DOHH2 (cell line): Measurements from ENCODE around the gene DNAH11.

Experiments
- H3F3A ChIP-seq: fragments of 200-600 bp; sonication (generic), shearing (Covaris generic); 2 replicates; pipeline ENCODE4 v1.6.0; 2016; ENCODE audit warnings: antibody characterized with exemption, mild to moderate bottlenecking; ENCODE audit not compliant: control insufficient read depth, insufficient read depth
- H3K27ac ChIP-seq: fragments of 200-600 bp; sonication (generic); 2 replicates; pipeline ENCODE4 v1.5.1; 2014; ENCODE audit warnings: low read depth, mild to moderate bottlenecking, low read length, moderate library complexity
- H3K27me3 ChIP-seq: fragments of 200-600 bp; sonication (generic); 2 replicates; pipeline ENCODE4 v1.6.1; 2014; ENCODE audit warnings: mild to moderate bottlenecking, low read length, mixed read lengths; ENCODE audit not compliant: control insufficient read depth
- H3K36me3 ChIP-seq: fragments of 200-600 bp; sonication (generic); 2 replicates; pipeline ENCODE4 v1.6.1; 2014; ENCODE audit warnings: mild to moderate bottlenecking, low read length, moderate library complexity, mixed read lengths; ENCODE audit not compliant: control insufficient read depth
- H3K4me1 ChIP-seq: fragments of 200-600 bp; sonication (generic); 2 replicates; pipeline ENCODE4 v1.6.1; 2014; ENCODE audit warnings: mild to moderate bottlenecking, low read length, mixed read lengths; ENCODE audit not compliant: control insufficient read depth
- H3K4me2 ChIP-seq: fragments of 200-600 bp; sonication (generic); 2 replicates; pipeline ENCODE4 v1.6.0; 2014; ENCODE audit warnings: mild to moderate bottlenecking, low read length, moderate library complexity
- H3K4me3 ChIP-seq: fragments of 200-600 bp; sonication (generic); 2 replicates; pipeline ENCODE4 v1.5.1; 2014; ENCODE audit warnings: mild to moderate bottlenecking, low read length, mixed read lengths
- H3K79me2 ChIP-seq: fragments of 200-600 bp; sonication (generic); 2 replicates; pipeline ENCODE4 v1.6.1; 2014; ENCODE audit warnings: mild to moderate bottlenecking, low read length, mixed read lengths; ENCODE audit not compliant: control insufficient read depth
- H3K9me2 ChIP-seq: fragments of 200-600 bp; sonication (generic); replicated peaks from 2 replicates; pipeline ENCODE4 v1.6.1; 2014; ENCODE audit warnings: mild to moderate bottlenecking, low read length, mixed read lengths; ENCODE audit not compliant: control insufficient read depth
- H3K9me3 ChIP-seq: fragments of 200-600 bp; sonication (generic); 2 replicates; pipeline ENCODE4 v1.6.1; 2014; ENCODE audit warnings: antibody characterized with exemption, low read length, mixed read lengths; ENCODE audit not compliant: control insufficient read depth, insufficient read depth
- H4K20me1 ChIP-seq: fragments of 200-600 bp; sonication (generic); 2 replicates; pipeline ENCODE4 v1.6.0; 2014; ENCODE audit warnings: low read depth, mild to moderate bottlenecking, antibody characterized with exemption, low read length, moderate library complexity; ENCODE audit not compliant: control insufficient read depth, insufficient read depth
- CTCF ChIP-seq: fragments of 200-600 bp; sonication (generic); IDR thresholded peaks from one replicate; pipeline ENCODE4 v1.5.1; 2014; ENCODE audit warnings: antibody characterized with exemption, mild to moderate bottlenecking, low read depth, low read length; ENCODE audit not compliant: poor library complexity, severe bottlenecking
- EZH2phosphoT487 ChIP-seq: fragments of 200-600 bp; sonication (generic); IDR thresholded peaks from 2 replicates; pipeline ENCODE4 v1.6.1; 2017; ENCODE audit warnings: borderline replicate concordance, mild to moderate bottlenecking, antibody characterized with exemption, low read length, moderate library complexity, mixed read lengths

DNAH11 gene

DNA sequence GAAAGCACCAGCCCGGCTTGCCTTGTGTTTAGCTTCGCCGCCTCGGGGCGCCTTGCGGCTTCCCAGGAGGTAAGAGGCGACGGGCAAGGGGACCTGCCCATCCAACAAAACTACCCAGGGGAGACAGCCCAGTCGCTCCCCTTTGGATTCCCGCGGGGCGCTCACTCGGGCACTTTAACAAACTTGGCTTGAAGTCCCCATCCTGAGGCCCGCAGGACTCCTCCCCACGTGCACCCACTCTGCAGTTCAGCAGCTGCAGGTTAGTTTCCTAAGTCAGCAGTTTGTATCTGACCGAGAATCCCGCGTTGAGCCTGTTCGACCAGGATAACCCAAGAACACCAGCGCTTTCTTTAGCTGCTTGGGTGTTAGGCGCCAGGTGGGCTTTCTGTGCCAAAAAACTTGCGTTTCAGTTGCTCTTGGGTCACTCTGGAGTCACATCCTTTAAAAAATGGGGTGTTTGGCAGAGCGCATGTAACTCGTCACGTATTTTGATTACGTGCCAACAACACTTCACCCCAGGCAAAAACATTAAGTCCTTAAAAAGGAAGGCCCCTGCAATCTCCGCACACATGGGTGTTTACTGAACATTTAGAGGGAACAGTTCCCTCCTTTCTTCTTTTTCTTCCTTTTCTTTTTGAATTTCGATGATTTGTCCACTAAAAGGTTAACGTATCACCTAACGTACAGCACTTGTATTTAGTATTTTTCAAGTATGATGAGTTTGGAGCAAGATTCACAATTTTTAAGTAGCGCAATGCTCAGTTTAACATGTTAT is 876 bp downstream of the DNAH11 start:
- Histone ChIP-seq H4K20me1 (no peaks in the 10 kb centered on the region), H3K36me3 (no peaks in the 10 kb centered on the region), H3K4me1 (no peaks in the 10 kb centered on the region), H3K9me2 (no peaks in the 10 kb centered on the region), H3K27ac (no peak overlapping the region), H3K9me3 (peaks cover 3% of the 10 kb centered on the region; the same call in 1 of the 2 replicates), H3K4me3 (no peak overlapping the region), H3K4me2 (no peak overlapping the region), H3K79me2 (no peaks in the 10 kb centered on the region), H3F3A (no peaks in the 10 kb centered on the region), H3K27me3 (peaks cover 5% of the 10 kb centered on the region; the same call in 1 of the 2 replicates)
- TF ChIP-seq CTCF (no peak), EZH2phosphoT487 (no peak)

GRCh38 chr7:21544303-21544656 is 1.4 kb downstream of the DNAH11 start:
- H3K79me2 ChIP-seq: no peaks in the 10 kb centered on the region
- H3K9me2 ChIP-seq: no peaks in the 10 kb centered on the region
- no peaks in the 10 kb centered on the region for H3K4me1 ChIP-seq
- H3K27ac ChIP-seq: no peak overlapping the region
- H3K27me3 ChIP-seq: peaks cover 5% of the 10 kb centered on the region; the same call in 1 of the 2 replicates
- no peak overlapping the region for H3K4me3 ChIP-seq
- peaks cover 3% of the 10 kb centered on the region; the same call in 1 of the 2 replicates for H3K9me3 ChIP-seq
- no peaks in the 10 kb centered on the region for H3K36me3 ChIP-seq
- TF ChIP-seq EZH2phosphoT487 (no peak), CTCF (no peak)
- no peaks in the 10 kb centered on the region for H4K20me1 ChIP-seq
- no peak overlapping the region for H3K4me2 ChIP-seq
- no peaks in the 10 kb centered on the region for H3F3A ChIP-seq

DNA sequence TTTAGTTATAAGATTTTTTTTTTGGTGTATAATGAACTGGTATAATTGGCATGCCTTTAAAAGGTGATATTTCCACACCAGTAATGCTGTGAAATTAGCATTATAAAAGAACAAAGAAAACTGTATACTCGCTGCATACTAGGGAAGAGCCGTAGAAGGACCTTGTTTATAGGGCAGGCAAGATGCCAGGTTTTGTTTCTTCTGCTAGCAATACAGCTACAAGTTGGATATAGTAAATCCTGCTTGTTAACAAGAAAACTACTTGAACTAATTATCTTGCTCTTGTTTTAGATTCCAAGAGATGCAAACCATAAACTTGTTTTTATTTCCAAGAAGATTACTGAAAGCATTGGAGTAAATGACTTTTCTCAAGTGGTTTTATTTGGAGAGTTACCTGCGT is 1.9 kb downstream of the DNAH11 start:
- peaks cover 5% of the 10 kb centered on the region; the same call in 1 of the 2 replicates for H3K27me3 ChIP-seq
- no peak overlapping the region for H3K4me2 ChIP-seq
- no peak overlapping the region for H3K4me3 ChIP-seq
- peaks cover 3% of the 10 kb centered on the region; the same call in 1 of the 2 replicates for H3K9me3 ChIP-seq
- TF ChIP-seq CTCF (no peak), EZH2phosphoT487 (no peak)
- H4K20me1 ChIP-seq: no peaks in the 10 kb centered on the region
- H3K9me2 ChIP-seq: no peaks in the 10 kb centered on the region
- no peaks in the 10 kb centered on the region for H3F3A ChIP-seq
- no peaks in the 10 kb centered on the region for H3K79me2 ChIP-seq
- no peaks in the 10 kb centered on the region for H3K36me3 ChIP-seq
- H3K27ac ChIP-seq: no peak overlapping the region
- H3K4me1 ChIP-seq: no peaks in the 10 kb centered on the region
